Esophagus muscularis mucosa (tissue), 3 donors: ENCODE measurements around the gene CRIP2.

Experiments used
- EP300 ChIP-seq: sonication (generic); formaldehyde crosslinking; IDR thresholded peaks from one replicate; pipeline ENCODE4 v1.6.1; 2017; ENCODE audit warnings: antibody characterized with exemption
- TF ChIP-seq, protein P1 (sequence below), 3 experiments: fragments of 200-600 bp in 2 of 3; fragments of 450-650 bp in 1 of 3; sonication (generic) in 2 of 3; IDR thresholded peaks; one replicate each; pipeline ENCODE4 v1.5.1; 2017 to 2019; ENCODE audit warnings: antibody characterized with exemption in 3 of 3, mild to moderate bottlenecking in 2 of 3, moderate library complexity in 1 of 3

DNA sequence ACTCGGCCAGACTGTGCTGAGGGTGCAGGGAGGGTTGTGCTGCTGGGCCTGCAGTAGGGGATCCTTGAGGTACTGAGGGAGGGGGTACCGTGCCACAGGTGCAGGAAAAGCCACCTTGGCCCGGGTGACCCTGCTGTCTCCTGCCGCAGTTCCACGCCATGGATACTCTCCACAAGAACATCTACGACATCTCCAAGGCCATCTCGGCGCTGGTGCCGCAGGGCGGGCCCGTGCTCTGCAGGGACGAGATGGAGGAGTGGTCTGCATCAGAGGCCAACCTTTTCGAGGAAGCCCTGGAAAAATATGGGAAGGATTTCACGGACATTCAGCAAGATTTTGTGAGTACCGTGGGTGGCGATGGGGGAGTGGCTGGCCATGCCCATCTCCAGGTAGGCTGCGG, 14.0 kb upstream of the CRIP2 start:
- TF ChIP-seq, protein P1, sequence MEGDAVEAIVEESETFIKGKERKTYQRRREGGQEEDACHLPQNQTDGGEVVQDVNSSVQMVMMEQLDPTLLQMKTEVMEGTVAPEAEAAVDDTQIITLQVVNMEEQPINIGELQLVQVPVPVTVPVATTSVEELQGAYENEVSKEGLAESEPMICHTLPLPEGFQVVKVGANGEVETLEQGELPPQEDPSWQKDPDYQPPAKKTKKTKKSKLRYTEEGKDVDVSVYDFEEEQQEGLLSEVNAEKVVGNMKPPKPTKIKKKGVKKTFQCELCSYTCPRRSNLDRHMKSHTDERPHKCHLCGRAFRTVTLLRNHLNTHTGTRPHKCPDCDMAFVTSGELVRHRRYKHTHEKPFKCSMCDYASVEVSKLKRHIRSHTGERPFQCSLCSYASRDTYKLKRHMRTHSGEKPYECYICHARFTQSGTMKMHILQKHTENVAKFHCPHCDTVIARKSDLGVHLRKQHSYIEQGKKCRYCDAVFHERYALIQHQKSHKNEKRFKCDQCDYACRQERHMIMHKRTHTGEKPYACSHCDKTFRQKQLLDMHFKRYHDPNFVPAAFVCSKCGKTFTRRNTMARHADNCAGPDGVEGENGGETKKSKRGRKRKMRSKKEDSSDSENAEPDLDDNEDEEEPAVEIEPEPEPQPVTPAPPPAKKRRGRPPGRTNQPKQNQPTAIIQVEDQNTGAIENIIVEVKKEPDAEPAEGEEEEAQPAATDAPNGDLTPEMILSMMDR (IDR thresholded peaks at IDR 0.05): no peak
- TF ChIP-seq EP300: no peak
